HEK293 (cell line): ENCODE data around the gene OCA2.

Experiments
- CTCF ChIA-PET: fragments of 350-600 bp; formaldehyde crosslinking; extraction: SDS; loops from one replicate; lab custom pipeline; 2021; ENCODE audit warnings: antibody characterized with exemption; lab: Yijun Ruan, JAX
- POLR2A ChIA-PET: fragments of 300-600 bp; formaldehyde crosslinking; extraction: SDS; loops from one replicate; lab custom pipeline; 2020; ENCODE audit warnings: antibody characterized with exemption, inconsistent platforms; lab: Yijun Ruan, JAX
- H3K27ac ChIP-seq: fragments of 200-500 bp; sonication (Bioruptor generic); 2 replicates; pipeline ENCODE4 v1.5.1; 2014; ENCODE audit warnings: low read depth, low read length, control low read depth, inconsistent platforms; ENCODE audit errors: extremely low read depth
- H3K36me3 ChIP-seq, 2 experiments: fragments of 200-500 bp in 1 of 2; sonication (Bioruptor generic) in 1 of 2; 1 replicate in 1 of 2; 2 replicates in 1 of 2; pipeline ENCODE4 v1.5.1; 2014 to 2017; ENCODE audit warnings: inconsistent platforms in 2 of 2, low read length in 2 of 2; ENCODE audit not compliant: control insufficient read depth in 2 of 2, insufficient read depth in 1 of 2
- H3K4me1 ChIP-seq: fragments of 200-500 bp; sonication (Bioruptor generic); 2 replicates; pipeline ENCODE4 v1.5.1; 2014; ENCODE audit warnings: mild to moderate bottlenecking, low read length, inconsistent platforms; ENCODE audit not compliant: control insufficient read depth, insufficient read depth
- H3K4me3 ChIP-seq: 2 replicates; pipeline ENCODE4 v1.5.1; 2011; ENCODE audit warnings: low read depth, mild to moderate bottlenecking, control low read depth, low read length, moderate library complexity
- H3K9me3 ChIP-seq: fragments of 200-500 bp; sonication (Bioruptor generic); 2 replicates; pipeline ENCODE4 v1.5.1; 2014; ENCODE audit warnings: low read depth, low read length, inconsistent platforms; ENCODE audit not compliant: control insufficient read depth, insufficient read depth
- CTCF ChIP-seq: fragments of 450-650 bp; formaldehyde crosslinking; IDR thresholded peaks from 2 replicates; pipeline ENCODE4 v1.5.1; 2016; ENCODE audit warnings: missing biosample characterization, missing genetic modification characterization
- ELK4 ChIP-seq: IDR thresholded peaks from 2 replicates; pipeline ENCODE4 v1.6.1; 2011; ENCODE audit warnings: mild to moderate bottlenecking, low read depth, low read length, borderline replicate concordance
- FEZF1 ChIP-seq: fragments of 450-650 bp; formaldehyde crosslinking; IDR thresholded peaks from 2 replicates; pipeline ENCODE4 v1.5.1; 2016; ENCODE audit warnings: missing biosample characterization, missing genetic modification characterization
- GFI1B ChIP-seq: fragments of 450-650 bp; formaldehyde crosslinking; IDR thresholded peaks from 2 replicates; pipeline ENCODE4 v1.5.1; 2016; ENCODE audit warnings: missing biosample characterization, missing genetic modification characterization
- KLF1 ChIP-seq: fragments of 450-650 bp; formaldehyde crosslinking; IDR thresholded peaks from 2 replicates; pipeline ENCODE4 v1.5.1; 2016; ENCODE audit warnings: missing biosample characterization, missing genetic modification characterization
- KLF7 ChIP-seq: fragments of 450-650 bp; formaldehyde crosslinking; IDR thresholded peaks from 2 replicates; pipeline ENCODE4 v1.5.1; 2016; ENCODE audit warnings: missing biosample characterization, missing genetic modification characterization, borderline replicate concordance
- PRDM10 ChIP-seq: fragments of 450-650 bp; formaldehyde crosslinking; IDR thresholded peaks from 2 replicates; pipeline ENCODE4 v1.5.1; 2016; ENCODE audit warnings: missing biosample characterization, missing genetic modification characterization
- REST ChIP-seq: fragments of 450-650 bp; formaldehyde crosslinking; IDR thresholded peaks from 2 replicates; pipeline ENCODE4 v1.5.1; 2016; ENCODE audit warnings: missing biosample characterization, missing genetic modification characterization
- SALL2 ChIP-seq: fragments of 450-650 bp; formaldehyde crosslinking; IDR thresholded peaks from 2 replicates; pipeline ENCODE4 v1.5.0; 2017; ENCODE audit warnings: missing biosample characterization, mild to moderate bottlenecking, missing genetic modification characterization, borderline replicate concordance
- ZNF184 ChIP-seq: fragments of 450-650 bp; IDR thresholded peaks from 2 replicates; pipeline ENCODE4 v1.5.1; 2018; ENCODE audit warnings: missing biosample characterization, mild to moderate bottlenecking, missing genetic modification characterization
- ZNF19 ChIP-seq: fragments of 450-650 bp; formaldehyde crosslinking; IDR thresholded peaks from 2 replicates; pipeline ENCODE4; 2016; ENCODE audit warnings: missing biosample characterization, missing genetic modification characterization, low read depth
- ZNF2 ChIP-seq: fragments of 450-650 bp; formaldehyde crosslinking; IDR thresholded peaks from 2 replicates; pipeline ENCODE4 v1.5.1; 2016; ENCODE audit warnings: missing biosample characterization, missing genetic modification characterization
- ZNF26 ChIP-seq: fragments of 450-650 bp; formaldehyde crosslinking; IDR thresholded peaks from 2 replicates; pipeline ENCODE4 v1.5.1; 2016; ENCODE audit warnings: missing biosample characterization, missing genetic modification characterization
- ZNF280D ChIP-seq: fragments of 450-650 bp; formaldehyde crosslinking; IDR thresholded peaks from 2 replicates; pipeline ENCODE4 v1.5.1; 2016; ENCODE audit warnings: missing biosample characterization, missing genetic modification characterization
- ZNF324 ChIP-seq: fragments of 450-650 bp; formaldehyde crosslinking; IDR thresholded peaks from 2 replicates; pipeline ENCODE4 v1.5.1; 2016; ENCODE audit warnings: missing biosample characterization, missing genetic modification characterization
- ZNF521 ChIP-seq: fragments of 450-650 bp; formaldehyde crosslinking; IDR thresholded peaks from 2 replicates; pipeline ENCODE4 v1.5.1; 2017; ENCODE audit warnings: missing biosample characterization, mild to moderate bottlenecking, missing genetic modification characterization
- ZNF623 ChIP-seq: fragments of 450-650 bp; formaldehyde crosslinking; IDR thresholded peaks from 2 replicates; pipeline ENCODE4 v1.5.1; 2016; ENCODE audit warnings: missing biosample characterization, missing genetic modification characterization
- ZNF639 ChIP-seq: fragments of 450-650 bp; formaldehyde crosslinking; IDR thresholded peaks from 2 replicates; pipeline ENCODE4 v1.5.1; 2016; ENCODE audit warnings: missing biosample characterization, missing genetic modification characterization
- ZNF785 ChIP-seq: fragments of 450-650 bp; formaldehyde crosslinking; IDR thresholded peaks from 2 replicates; pipeline ENCODE4 v1.5.1; 2016; ENCODE audit warnings: missing biosample characterization, missing genetic modification characterization
- ZNF837 ChIP-seq: fragments of 450-650 bp; formaldehyde crosslinking; IDR thresholded peaks from 2 replicates; pipeline ENCODE4 v1.5.1; 2016; ENCODE audit warnings: missing biosample characterization, missing genetic modification characterization

OCA2 gene

GRCh38 chr15:27989838-27990237 is 109.3 kb downstream of the OCA2 start:
- no peak for TF ChIP-seq ZNF639 (tag by site-specific recombination)
- no peak for TF ChIP-seq GFI1B (tag by site-specific recombination)
- TF ChIP-seq KLF1 (tag by site-specific recombination): no peak
- TF ChIP-seq ZNF837: no peak
- no peak for TF ChIP-seq FEZF1
- TF ChIP-seq ZNF26 (tag by site-specific recombination): no peak
- TF ChIP-seq ZNF280D (tag by site-specific recombination): no peak
- no peak for TF ChIP-seq SALL2 (tag by site-specific recombination)
- no peak for TF ChIP-seq ZNF184 (tag by site-specific recombination)
- TF ChIP-seq ZNF623 (tag by site-specific recombination): no peak
- TF ChIP-seq REST (tag by site-specific recombination): no peak
- TF ChIP-seq ZNF2 (tag by site-specific recombination): no peak
- TF ChIP-seq ZNF521 (tag by site-specific recombination): no peak
- H3K9me3 ChIP-seq: no peaks in the 10 kb centered on the region
- H3K4me3 ChIP-seq: no peak overlapping the region
- no peaks in the 10 kb centered on the region for H3K36me3 ChIP-seq
- POLR2A ChIA-PET: no interaction called here
- no peaks in the 10 kb centered on the region for H3K4me1 ChIP-seq
- H3K27ac ChIP-seq: no peak overlapping the region
- CTCF ChIA-PET: no interaction called here

- Histone ChIP-seq H3K36me3 (no peaks in the 10 kb centered on the region), H3K27ac (no peak overlapping the region), H3K4me1 (no peaks in the 10 kb centered on the region), H3K4me3 (no peak overlapping the region), H3K9me3 (no peaks in the 10 kb centered on the region)
- CTCF ChIA-PET: no interaction called here
- POLR2A ChIA-PET: no interaction called here
- TF ChIP-seq ELK4: no peak
- no peak for TF ChIP-seq ZNF785 (tag by site-specific recombination)
- TF ChIP-seq CTCF: no peak
- TF ChIP-seq PRDM10 (tag by site-specific recombination): no peak
- TF ChIP-seq ZNF324 (tag by site-specific recombination): no peak
- no peak for TF ChIP-seq KLF7
- TF ChIP-seq ZNF19 (tag by site-specific recombination): no peak
These were observed 109.7 kb downstream of the OCA2 start for GRCh38 chr15:27989427-27989826.
